Measurements from ENCODE around the gene ATP9A. TPM values are rescaled to one million over a fixed set of nuclear protein-coding genes. Genes with fewer than 3 reads are reported as not detected.

ATP9A gene
- total and polyA plus RNA-seq, 2 donors (not counting 3 experiments of a cell fraction or from before 2014, with no cell fraction given): 20.9 to 41.5 TPM

- Histone ChIP-seq H3K9me1 (replicated peaks; ENCODE audit: control insufficient read depth, extremely low read depth, insufficient read depth, low read length) (no peaks in the 10 kb centered on the region), H3K9ac (replicated peaks; ENCODE audit: extremely low read depth, insufficient read depth, low read length) (no peak overlapping the region), H2AFZ (ENCODE audit: low read depth, low read length) (no peak overlapping the region), H3K4me1 (ENCODE audit: control insufficient read depth, extremely low read depth, insufficient read depth, low read length) (no peaks in the 10 kb centered on the region), H3K4me3 (replicated peaks in 1 of 3; ENCODE audit: insufficient read depth in 1 of 3, low read depth in 1 of 3, low read length in 3 of 3) (no peak overlapping the region), H3K27ac (ENCODE audit: insufficient read depth, low read depth, low read length) (no peak overlapping the region), H3K36me3 (ENCODE audit: control insufficient read depth in 2 of 2, extremely low read depth in 1 of 2, insufficient read depth in 2 of 2, low read length in 2 of 2) (peaks cover 3% of the 10 kb centered on the region in 2 experiments), H3K79me2 (ENCODE audit: control insufficient read depth, insufficient read depth, low read length) (no peaks in the 10 kb centered on the region), H3K9me3 (replicated peaks; ENCODE audit: control insufficient read depth, insufficient read depth, low read length) (no peaks in the 10 kb centered on the region), H3K4me2 (ENCODE audit: insufficient read depth, low read length) (no peak overlapping the region), H4K20me1 (replicated peaks; ENCODE audit: control insufficient read depth, extremely low read depth, insufficient read depth, low read length) (no peaks in the 10 kb centered on the region), H3K27me3 (ENCODE audit: control insufficient read depth in 2 of 2, insufficient read depth in 2 of 2, low read length in 2 of 2) (no peaks in the 10 kb centered on the region)
- ChIA-PET CTCF (no interaction called here), POLR2A (no interaction called here)
- BruUV-seq (replicated peaks): no TSS peak
- dilution Hi-C loops (cut with MboI; ENCODE audit: extremely low pct_ligation_motif_present, low sequenced_read_pairs): no loop called here
- TF ChIP-seq POLR2AphosphoS5 (IDR thresholded peaks at IDR 0.05; ENCODE audit: insufficient read depth, low read depth, low read length) (no peak), EZH2 (IDR thresholded peaks at IDR 0.05; ENCODE audit: borderline replicate concordance, low read depth, low read length, severe bottlenecking) (no peak), GATA2 (IDR thresholded peaks at IDR 0.05; ENCODE audit: insufficient read depth, insufficient read length, low read depth, low read length) (no peak), MYC (IDR thresholded peaks at IDR 0.05; ENCODE audit: low read depth, low read length) (no peak)
- FAIRE-seq (no peak), DNase-seq (ENCODE audit: low read depth, low spot score) (no peak)
- intact Hi-C loops (cut with micrococcal nuclease): no loop called here
These were observed 161.0 kb downstream of the ATP9A start for GRCh38 chr20:51607170-51607569.

- Histone ChIP-seq H4K20me1 (replicated peaks; ENCODE audit: control insufficient read depth, extremely low read depth, insufficient read depth, low read length) (no peaks in the 10 kb centered on the region), H3K4me1 (ENCODE audit: control insufficient read depth, extremely low read depth, insufficient read depth, low read length) (peaks cover 14% of the 10 kb centered on the region), H3K36me3 (ENCODE audit: control insufficient read depth in 2 of 2, extremely low read depth in 1 of 2, insufficient read depth in 2 of 2, low read length in 2 of 2) (peaks cover 3 to 5% of the 10 kb centered on the region in 2 experiments), H3K27ac (ENCODE audit: insufficient read depth, low read depth, low read length) (no peak overlapping the region), H3K27me3 (ENCODE audit: control insufficient read depth in 2 of 2, insufficient read depth in 2 of 2, low read length in 2 of 2) (no peaks in the 10 kb centered on the region), H3K9ac (replicated peaks; ENCODE audit: extremely low read depth, insufficient read depth, low read length) (no peak overlapping the region), H2AFZ (ENCODE audit: low read depth, low read length) (no peak overlapping the region), H3K9me3 (replicated peaks; ENCODE audit: control insufficient read depth, insufficient read depth, low read length) (no peaks in the 10 kb centered on the region), H3K9me1 (replicated peaks; ENCODE audit: control insufficient read depth, extremely low read depth, insufficient read depth, low read length) (no peaks in the 10 kb centered on the region), H3K4me3 (replicated peaks in 1 of 3; ENCODE audit: insufficient read depth in 1 of 3, low read depth in 1 of 3, low read length in 3 of 3) (no peak overlapping the region), H3K4me2 (ENCODE audit: insufficient read depth, low read length) (no peak overlapping the region), H3K79me2 (ENCODE audit: control insufficient read depth, insufficient read depth, low read length) (no peaks in the 10 kb centered on the region)
- intact Hi-C loops (cut with micrococcal nuclease) (no loop called here), dilution Hi-C loops (cut with MboI; ENCODE audit: extremely low pct_ligation_motif_present, low sequenced_read_pairs) (no loop called here)
- CTCF ChIA-PET: interaction anchor here (1.1 kb wide), 1 partner anchor 11 kb away, joined by 6 read pairs; no protein-coding TSS in a partner anchor
- POLR2A ChIA-PET: no interaction called here
- FAIRE-seq: no peak
- TF ChIP-seq GATA2 (IDR thresholded peaks at IDR 0.05; ENCODE audit: insufficient read depth, insufficient read length, low read depth, low read length) (no peak), CTCF (IDR thresholded peaks at IDR 0.05; ENCODE audit: extremely low read depth in 1 of 2, insufficient read depth in 1 of 2, low read depth in 1 of 2, low read length in 2 of 2) (no peak), MYC (IDR thresholded peaks at IDR 0.05; ENCODE audit: low read depth, low read length) (no peak), JUN (IDR thresholded peaks at IDR 0.05; ENCODE audit: borderline replicate concordance, insufficient read depth, insufficient read length, low read depth) (no peak), FOS (IDR thresholded peaks at IDR 0.05; ENCODE audit: borderline replicate concordance, insufficient read depth, low read length) (no peak), MAX (IDR thresholded peaks at IDR 0.05; ENCODE audit: insufficient read depth, insufficient read length) (no peak), EZH2 (IDR thresholded peaks at IDR 0.05; ENCODE audit: borderline replicate concordance, low read depth, low read length, severe bottlenecking) (no peak), POLR2A (IDR thresholded peaks at IDR 0.05; ENCODE audit: low read depth, low read length) (no peak), POLR2AphosphoS5 (IDR thresholded peaks at IDR 0.05; ENCODE audit: insufficient read depth, low read depth, low read length) (no peak)
- no TSS peak for BruUV-seq (replicated peaks)
- DNase-seq (ENCODE audit: low read depth, low spot score): no peak
These were observed 163.3 kb downstream of the ATP9A start for GRCh38 chr20:51604851-51605250.
